ENCODE measurements around the gene VAC14. TPM values are rescaled to one million over a fixed set of nuclear protein-coding genes. Genes with fewer than 3 reads are reported as not detected.

VAC14 gene
- polyA plus RNA-seq, 1 donor from 2014 or later = 8.6 TPM

DNA sequence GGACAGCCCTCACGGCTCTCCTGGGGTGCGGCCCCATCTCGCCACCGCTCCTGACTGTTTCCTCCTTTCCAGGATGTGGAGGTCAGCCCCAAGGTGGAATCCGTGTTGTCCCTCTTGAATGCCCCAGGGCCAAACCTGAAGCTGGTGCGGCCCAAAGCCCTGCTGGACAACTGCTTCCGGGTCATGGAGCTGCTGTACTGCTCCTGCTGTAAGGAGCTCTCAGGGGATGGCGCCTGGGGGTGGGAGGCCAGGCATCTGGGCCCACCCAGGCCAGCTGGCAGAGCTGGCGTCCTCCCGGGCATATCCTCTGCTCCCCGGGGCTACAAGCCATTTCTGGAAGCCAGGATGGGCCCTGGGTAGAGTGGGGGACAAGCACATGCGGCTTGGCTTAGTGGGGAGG lies 141.4 kb downstream of the VAC14 start:
- no peak overlapping the region for H2AFZ ChIP-seq (ENCODE audit: low read depth, low read length)
- no peaks in the 10 kb centered on the region for H3K36me3 ChIP-seq (ENCODE audit: insufficient read depth, low read length)
- no peaks in the 10 kb centered on the region for H3K79me2 ChIP-seq (replicated peaks; ENCODE audit: insufficient read depth, low read length)
- H3K9me2 ChIP-seq (ENCODE audit: insufficient read depth, low read length) = no peaks in the 10 kb centered on the region
- H4K20me1 ChIP-seq (ENCODE audit: insufficient read depth) = no peaks in the 10 kb centered on the region
- H3K9me3 ChIP-seq (ENCODE audit: low read length) = no peaks in the 10 kb centered on the region
- no peaks in the 10 kb centered on the region for H3K27me3 ChIP-seq (ENCODE audit: insufficient read depth, low read depth, low read length)
- TF ChIP-seq EZH2 (IDR thresholded peaks at IDR 0.05; ENCODE audit: borderline replicate concordance, insufficient read depth, low read length, poor library complexity, severe bottlenecking) (no peak), SMC3 (conservative IDR thresholded peaks at IDR 0.05; ENCODE audit: poor library complexity) (no peak), TAF1 (IDR thresholded peaks at IDR 0.05; ENCODE audit: low read depth) (no peak), MXI1 (conservative IDR thresholded peaks at IDR 0.05; ENCODE audit: poor library complexity, severe bottlenecking) (no peak), POLR2AphosphoS5 (IDR thresholded peaks at IDR 0.05) (no peak), EP300 (conservative IDR thresholded peaks at IDR 0.05; ENCODE audit: poor library complexity, severe bottlenecking) (no peak), RAD21 (conservative IDR thresholded peaks at IDR 0.05) (no peak)
- TF ChIP-seq, protein P1, sequence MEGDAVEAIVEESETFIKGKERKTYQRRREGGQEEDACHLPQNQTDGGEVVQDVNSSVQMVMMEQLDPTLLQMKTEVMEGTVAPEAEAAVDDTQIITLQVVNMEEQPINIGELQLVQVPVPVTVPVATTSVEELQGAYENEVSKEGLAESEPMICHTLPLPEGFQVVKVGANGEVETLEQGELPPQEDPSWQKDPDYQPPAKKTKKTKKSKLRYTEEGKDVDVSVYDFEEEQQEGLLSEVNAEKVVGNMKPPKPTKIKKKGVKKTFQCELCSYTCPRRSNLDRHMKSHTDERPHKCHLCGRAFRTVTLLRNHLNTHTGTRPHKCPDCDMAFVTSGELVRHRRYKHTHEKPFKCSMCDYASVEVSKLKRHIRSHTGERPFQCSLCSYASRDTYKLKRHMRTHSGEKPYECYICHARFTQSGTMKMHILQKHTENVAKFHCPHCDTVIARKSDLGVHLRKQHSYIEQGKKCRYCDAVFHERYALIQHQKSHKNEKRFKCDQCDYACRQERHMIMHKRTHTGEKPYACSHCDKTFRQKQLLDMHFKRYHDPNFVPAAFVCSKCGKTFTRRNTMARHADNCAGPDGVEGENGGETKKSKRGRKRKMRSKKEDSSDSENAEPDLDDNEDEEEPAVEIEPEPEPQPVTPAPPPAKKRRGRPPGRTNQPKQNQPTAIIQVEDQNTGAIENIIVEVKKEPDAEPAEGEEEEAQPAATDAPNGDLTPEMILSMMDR (IDR thresholded peaks at IDR 0.05; ENCODE audit: poor library complexity, severe bottlenecking) = no peak
- TF ChIP-seq, protein P2, sequence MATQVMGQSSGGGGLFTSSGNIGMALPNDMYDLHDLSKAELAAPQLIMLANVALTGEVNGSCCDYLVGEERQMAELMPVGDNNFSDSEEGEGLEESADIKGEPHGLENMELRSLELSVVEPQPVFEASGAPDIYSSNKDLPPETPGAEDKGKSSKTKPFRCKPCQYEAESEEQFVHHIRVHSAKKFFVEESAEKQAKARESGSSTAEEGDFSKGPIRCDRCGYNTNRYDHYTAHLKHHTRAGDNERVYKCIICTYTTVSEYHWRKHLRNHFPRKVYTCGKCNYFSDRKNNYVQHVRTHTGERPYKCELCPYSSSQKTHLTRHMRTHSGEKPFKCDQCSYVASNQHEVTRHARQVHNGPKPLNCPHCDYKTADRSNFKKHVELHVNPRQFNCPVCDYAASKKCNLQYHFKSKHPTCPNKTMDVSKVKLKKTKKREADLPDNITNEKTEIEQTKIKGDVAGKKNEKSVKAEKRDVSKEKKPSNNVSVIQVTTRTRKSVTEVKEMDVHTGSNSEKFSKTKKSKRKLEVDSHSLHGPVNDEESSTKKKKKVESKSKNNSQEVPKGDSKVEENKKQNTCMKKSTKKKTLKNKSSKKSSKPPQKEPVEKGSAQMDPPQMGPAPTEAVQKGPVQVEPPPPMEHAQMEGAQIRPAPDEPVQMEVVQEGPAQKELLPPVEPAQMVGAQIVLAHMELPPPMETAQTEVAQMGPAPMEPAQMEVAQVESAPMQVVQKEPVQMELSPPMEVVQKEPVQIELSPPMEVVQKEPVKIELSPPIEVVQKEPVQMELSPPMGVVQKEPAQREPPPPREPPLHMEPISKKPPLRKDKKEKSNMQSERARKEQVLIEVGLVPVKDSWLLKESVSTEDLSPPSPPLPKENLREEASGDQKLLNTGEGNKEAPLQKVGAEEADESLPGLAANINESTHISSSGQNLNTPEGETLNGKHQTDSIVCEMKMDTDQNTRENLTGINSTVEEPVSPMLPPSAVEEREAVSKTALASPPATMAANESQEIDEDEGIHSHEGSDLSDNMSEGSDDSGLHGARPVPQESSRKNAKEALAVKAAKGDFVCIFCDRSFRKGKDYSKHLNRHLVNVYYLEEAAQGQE (IDR thresholded peaks at IDR 0.05; ENCODE audit: borderline replicate concordance) = no peak
- H3K4me3 ChIP-seq (ENCODE audit: low read length) = no peak overlapping the region
- no peaks in the 10 kb centered on the region for H3F3A ChIP-seq (ENCODE audit: insufficient read depth, low read length, poor library complexity, severe bottlenecking)
- H3K4me2 ChIP-seq (ENCODE audit: low read length) = no peak overlapping the region
- H3K9ac ChIP-seq (ENCODE audit: low read length) = no peak overlapping the region
- H3K27ac ChIP-seq (ENCODE audit: low read length) = no peak overlapping the region

DNA sequence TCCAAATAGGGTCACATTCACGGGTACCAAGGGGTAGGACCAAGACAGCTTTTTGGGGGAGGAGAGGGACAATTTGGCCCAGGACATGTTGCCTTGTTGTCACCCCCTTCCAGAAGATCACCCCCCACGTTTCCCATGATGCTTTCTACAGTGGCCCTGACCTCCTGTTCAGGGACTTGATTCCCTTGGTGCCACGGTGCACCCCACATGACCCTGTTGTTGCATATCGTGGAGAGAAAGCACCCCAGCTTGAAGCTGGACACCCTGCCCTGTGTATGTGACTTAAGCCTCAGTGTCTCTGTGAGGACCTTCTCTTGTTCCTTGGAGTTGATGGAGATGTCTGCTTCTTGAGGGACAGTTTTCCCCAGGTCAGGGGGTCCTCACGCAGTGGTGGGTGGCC lies 142.0 kb downstream of the VAC14 start:
- H3K4me2 ChIP-seq (ENCODE audit: low read length) = no peak overlapping the region
- H3K36me3 ChIP-seq (ENCODE audit: insufficient read depth, low read length) = no peaks in the 10 kb centered on the region
- H2AFZ ChIP-seq (ENCODE audit: low read depth, low read length) = no peak overlapping the region
- H3K27ac ChIP-seq (ENCODE audit: low read length) = no peak overlapping the region
- no peak overlapping the region for H3K9ac ChIP-seq (ENCODE audit: low read length)
- H3F3A ChIP-seq (ENCODE audit: insufficient read depth, low read length, poor library complexity, severe bottlenecking) = no peaks in the 10 kb centered on the region
- H3K27me3 ChIP-seq (ENCODE audit: insufficient read depth, low read depth, low read length) = no peaks in the 10 kb centered on the region
- no peaks in the 10 kb centered on the region for H4K20me1 ChIP-seq (ENCODE audit: insufficient read depth)
- H3K79me2 ChIP-seq (replicated peaks; ENCODE audit: insufficient read depth, low read length) = no peaks in the 10 kb centered on the region
- no peak for TF ChIP-seq POLR2AphosphoS5 (IDR thresholded peaks at IDR 0.05)
- TF ChIP-seq, protein P1 (IDR thresholded peaks at IDR 0.05; ENCODE audit: poor library complexity, severe bottlenecking) = no peak
- no peak for TF ChIP-seq RAD21 (conservative IDR thresholded peaks at IDR 0.05)
- TF ChIP-seq TAF1 (IDR thresholded peaks at IDR 0.05; ENCODE audit: low read depth) = no peak
- TF ChIP-seq, protein P2 (IDR thresholded peaks at IDR 0.05; ENCODE audit: borderline replicate concordance) = no peak
- TF ChIP-seq SMC3 (conservative IDR thresholded peaks at IDR 0.05; ENCODE audit: poor library complexity) = no peak
- no peak for TF ChIP-seq EP300 (conservative IDR thresholded peaks at IDR 0.05; ENCODE audit: poor library complexity, severe bottlenecking)
- TF ChIP-seq EZH2 (IDR thresholded peaks at IDR 0.05; ENCODE audit: borderline replicate concordance, insufficient read depth, low read length, poor library complexity, severe bottlenecking) = no peak
- no peak for TF ChIP-seq MXI1 (conservative IDR thresholded peaks at IDR 0.05; ENCODE audit: poor library complexity, severe bottlenecking)
- H3K9me2 ChIP-seq (ENCODE audit: insufficient read depth, low read length) = no peaks in the 10 kb centered on the region
- no peak overlapping the region for H3K4me3 ChIP-seq (ENCODE audit: low read length)
- no peaks in the 10 kb centered on the region for H3K9me3 ChIP-seq (ENCODE audit: low read length)
